Lower lobe of right lung (tissue), 2 donors: ENCODE measurements around the gene DNM2. TPM values are rescaled to one million over a fixed set of nuclear protein-coding genes. Genes with fewer than 3 reads are reported as not detected.

ENCODE experiments used
- ATAC-seq, 2 donors: fragments of 200-7000 bp; cut with Tn5 transposase; one replicate each; pipeline ENCODE4 v1.9.1; 2020 to 2022; ENCODE audit warnings: mild to moderate bottlenecking in 2 of 2, moderate library complexity in 2 of 2
- DNase-seq: peaks from one replicate; pipeline ENCODE4 v3.0.0-alpha.2; 2020
- H3K27ac ChIP-seq: fragments of 200-600 bp; one replicate; pipeline ENCODE4 v1.8.0; 2022
- H3K27me3 ChIP-seq: fragments of 200-600 bp; one replicate; pipeline ENCODE4 v1.8.0; 2022; ENCODE audit warnings: low read depth
- H3K36me3 ChIP-seq: fragments of 200-600 bp; one replicate; pipeline ENCODE4 v1.8.0; 2022; ENCODE audit warnings: mild to moderate bottlenecking
- H3K4me1 ChIP-seq: fragments of 200-600 bp; one replicate; pipeline ENCODE4 v1.8.0; 2022
- H3K4me3 ChIP-seq: fragments of 200-600 bp; one replicate; pipeline ENCODE4 v1.8.0; 2022; ENCODE audit warnings: mild to moderate bottlenecking
- H3K9me3 ChIP-seq: fragments of 200-600 bp; one replicate; pipeline ENCODE4 v1.8.0; 2022
- intact Hi-C: fragments of 100-400 bp; cut with DNase I; formaldehyde crosslinking; loops from one replicate; pipeline ENCODE4 v1.11.0; 2022
- total RNA-seq: library from RNA; stranded (reverse); fragmentation: NEBNext Ultra II Directional; extraction: Animal tissue kit (Norgen Biotek cat#: 25700); gene quantifications from one replicate; pipeline ENCODE4 v1.2.1, GENCODE V29; 2021
- TF ChIP-seq, protein P1 (sequence below): fragments of 200-600 bp; IDR thresholded peaks from one replicate; pipeline ENCODE4 v1.8.0; 2022; ENCODE audit warnings: antibody characterized with exemption, mild to moderate bottlenecking
- donor health status: DM: no; HTN: yes; CAD: no; lungs with severe emphysema.

DNM2 gene
- total RNA-seq, 1 donor from 2014 or later = 282 TPM

DNA sequence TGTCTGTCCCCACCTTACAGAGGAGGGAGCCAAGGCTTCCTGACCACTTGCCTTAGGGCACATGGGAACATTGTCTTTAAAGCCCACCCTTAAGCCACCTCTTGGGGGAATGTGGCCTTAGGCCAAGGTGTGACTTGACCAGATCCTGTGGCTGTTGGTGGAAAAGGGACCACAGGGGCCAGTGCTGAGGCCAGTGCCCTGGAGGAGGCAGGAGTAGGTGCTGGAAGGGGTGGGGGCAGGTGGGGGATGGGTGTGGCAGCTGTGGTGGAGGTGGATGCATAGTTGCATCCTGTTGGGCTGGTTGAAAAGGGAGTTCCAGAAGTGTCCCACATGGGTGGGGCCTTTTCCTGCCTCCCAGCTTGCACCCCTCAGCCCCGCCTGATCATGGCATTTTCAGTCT is 44.8 kb downstream of the DNM2 start:
- Histone ChIP-seq H3K36me3 (peaks cover 42% of the 10 kb centered on the region), H3K9me3 (no peaks in the 10 kb centered on the region), H3K4me1 (peaks cover 90% of the 10 kb centered on the region), H3K27me3 (no peaks in the 10 kb centered on the region), H3K27ac (peak overlapping the region; percentile 68), H3K4me3 (no peak overlapping the region)
- TF ChIP-seq, protein P1, sequence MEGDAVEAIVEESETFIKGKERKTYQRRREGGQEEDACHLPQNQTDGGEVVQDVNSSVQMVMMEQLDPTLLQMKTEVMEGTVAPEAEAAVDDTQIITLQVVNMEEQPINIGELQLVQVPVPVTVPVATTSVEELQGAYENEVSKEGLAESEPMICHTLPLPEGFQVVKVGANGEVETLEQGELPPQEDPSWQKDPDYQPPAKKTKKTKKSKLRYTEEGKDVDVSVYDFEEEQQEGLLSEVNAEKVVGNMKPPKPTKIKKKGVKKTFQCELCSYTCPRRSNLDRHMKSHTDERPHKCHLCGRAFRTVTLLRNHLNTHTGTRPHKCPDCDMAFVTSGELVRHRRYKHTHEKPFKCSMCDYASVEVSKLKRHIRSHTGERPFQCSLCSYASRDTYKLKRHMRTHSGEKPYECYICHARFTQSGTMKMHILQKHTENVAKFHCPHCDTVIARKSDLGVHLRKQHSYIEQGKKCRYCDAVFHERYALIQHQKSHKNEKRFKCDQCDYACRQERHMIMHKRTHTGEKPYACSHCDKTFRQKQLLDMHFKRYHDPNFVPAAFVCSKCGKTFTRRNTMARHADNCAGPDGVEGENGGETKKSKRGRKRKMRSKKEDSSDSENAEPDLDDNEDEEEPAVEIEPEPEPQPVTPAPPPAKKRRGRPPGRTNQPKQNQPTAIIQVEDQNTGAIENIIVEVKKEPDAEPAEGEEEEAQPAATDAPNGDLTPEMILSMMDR = no peak
- peak; percentile 7 to 34 for ATAC-seq
- intact Hi-C loops = no loop called here
- no peak for DNase-seq

DNA sequence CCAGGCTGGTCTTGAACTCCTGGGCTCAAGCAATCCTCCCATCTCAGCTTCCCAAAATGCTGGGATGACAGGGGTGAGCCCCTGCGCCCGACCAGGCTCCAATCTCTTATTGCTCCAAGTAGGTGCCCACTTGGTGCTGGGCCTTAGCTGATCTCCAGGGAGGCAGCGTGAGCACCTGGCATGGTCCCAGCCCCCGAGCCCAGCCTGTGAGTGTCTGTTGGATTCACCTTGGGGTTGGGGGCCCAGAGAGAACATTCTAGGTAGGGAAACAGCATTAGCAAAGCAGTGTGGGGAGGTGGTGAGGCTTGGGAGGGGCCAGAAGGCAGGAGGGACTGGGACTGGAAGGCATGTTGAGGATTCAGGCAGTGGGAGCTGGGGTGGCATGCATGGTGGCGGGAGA is 45.5 kb downstream of the DNM2 start:
- H3K9me3 ChIP-seq = no peaks in the 10 kb centered on the region
- H3K27ac ChIP-seq = peak overlapping the region; percentile 31
- intact Hi-C loops = no loop called here
- H3K36me3 ChIP-seq = peaks cover 42% of the 10 kb centered on the region
- TF ChIP-seq, protein P1 = no peak
- H3K4me1 ChIP-seq = peaks cover 95% of the 10 kb centered on the region
- no peak for DNase-seq
- no peak for ATAC-seq
- no peak overlapping the region for H3K4me3 ChIP-seq
- H3K27me3 ChIP-seq = no peaks in the 10 kb centered on the region

DNA sequence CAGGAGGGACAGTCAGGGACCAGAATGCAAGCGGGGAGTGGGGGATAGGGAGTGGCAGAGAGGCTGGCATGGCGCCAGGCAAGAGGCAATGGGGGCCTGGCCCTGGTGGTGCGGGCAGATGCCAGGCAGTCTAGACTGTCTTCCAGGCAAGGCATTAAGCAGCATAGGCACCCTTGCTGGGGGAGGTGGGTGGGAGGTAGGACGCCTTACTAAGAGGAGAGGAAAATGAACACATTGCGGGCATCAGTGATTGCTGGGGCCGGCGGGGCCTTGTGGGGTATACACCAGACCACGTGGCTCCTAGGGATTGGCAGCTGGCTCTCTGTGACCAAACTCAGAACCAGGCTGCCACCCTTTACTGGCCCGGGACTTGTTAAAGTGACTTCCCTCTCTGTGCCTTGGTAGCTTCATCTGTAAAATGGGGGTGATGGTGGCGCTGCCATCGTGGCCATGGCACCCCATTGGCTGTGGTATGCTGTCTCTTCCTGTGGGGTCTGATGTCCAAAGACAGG is 46.0 kb downstream of the DNM2 start:
- DNase-seq (no peak), ATAC-seq (no peak)
- peaks cover 42% of the 10 kb centered on the region for H3K36me3 ChIP-seq

DNA sequence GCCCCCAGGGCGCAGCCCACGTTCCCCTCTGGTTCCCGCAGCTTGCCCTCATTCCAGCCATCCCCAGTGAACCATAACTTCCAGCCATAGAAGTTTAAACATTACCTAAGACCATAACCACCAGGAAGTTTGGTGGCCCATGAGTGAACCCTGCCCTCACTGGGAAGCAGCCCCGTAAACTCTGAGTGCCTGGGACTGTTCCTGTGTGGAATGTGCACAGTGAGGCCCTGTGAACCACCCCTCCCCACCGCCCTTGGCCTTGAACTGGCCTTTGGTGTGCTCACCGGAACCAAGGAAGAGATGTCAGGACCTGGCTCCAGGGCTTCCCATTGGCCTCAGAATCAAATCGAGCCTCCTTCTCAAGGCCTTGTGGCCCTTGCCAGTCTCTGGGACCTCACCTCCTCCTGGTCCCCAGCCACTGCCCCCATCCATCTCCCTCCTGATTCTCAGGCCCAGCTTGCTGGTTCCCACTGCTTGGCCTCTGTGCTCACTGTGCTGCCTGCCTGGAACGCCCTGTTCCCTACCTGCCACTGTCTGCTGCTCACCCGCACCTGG is 46.5 kb downstream of the DNM2 start:
- TF ChIP-seq, protein P1 = no peak
- peak overlapping the region; percentile 31 for H3K27ac ChIP-seq
- H3K9me3 ChIP-seq = no peaks in the 10 kb centered on the region
- no peaks in the 10 kb centered on the region for H3K27me3 ChIP-seq
- no peak for DNase-seq
- peaks cover 98% of the 10 kb centered on the region for H3K4me1 ChIP-seq
- ATAC-seq = no peak
- peaks cover 42% of the 10 kb centered on the region for H3K36me3 ChIP-seq
- no peak overlapping the region for H3K4me3 ChIP-seq
- intact Hi-C loops = no loop called here

More for the DNA sequence above, 46.0 kb downstream of the DNM2 start:
- Histone ChIP-seq H3K4me1 (peaks cover 98% of the 10 kb centered on the region), H3K27ac (peak overlapping the region; percentile 31), H3K27me3 (no peaks in the 10 kb centered on the region), H3K9me3 (no peaks in the 10 kb centered on the region), H3K4me3 (no peak overlapping the region)
- intact Hi-C loops = no loop called here
- TF ChIP-seq, protein P1 = no peak

DNA sequence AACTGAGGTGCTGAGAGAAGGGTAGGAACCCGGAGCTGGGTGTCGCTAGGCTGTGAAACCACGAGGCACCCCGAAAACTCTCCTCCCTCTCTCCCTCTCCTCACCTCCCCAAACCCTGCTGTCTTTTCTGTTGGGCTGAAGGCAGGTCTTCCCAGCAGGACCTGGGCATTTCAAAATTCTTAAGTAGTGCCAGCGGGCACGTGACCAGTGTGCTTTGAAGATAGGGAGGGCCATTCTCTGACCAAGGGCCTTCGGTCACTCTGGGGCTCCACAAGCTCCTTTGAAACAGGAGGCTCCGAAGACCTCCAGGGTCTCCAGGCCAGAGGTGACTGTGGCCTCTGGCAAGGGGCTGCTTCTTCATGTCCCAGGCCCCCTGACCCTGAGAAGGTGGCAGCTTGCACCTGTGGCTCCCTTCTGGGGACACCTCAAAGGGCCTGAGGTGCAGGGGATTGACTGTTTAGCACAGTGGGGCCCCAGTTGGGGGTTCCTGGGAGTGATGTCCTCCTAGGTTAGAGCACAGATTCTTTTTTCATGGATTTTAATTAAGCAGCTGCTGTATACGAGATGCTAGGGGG is 48.3 kb downstream of the DNM2 start:
- Histone ChIP-seq H3K4me3 (no peak overlapping the region), H3K4me1 (peaks cover 92% of the 10 kb centered on the region), H3K36me3 (peaks cover 28% of the 10 kb centered on the region), H3K27ac (peak overlapping the region; percentile 79), H3K27me3 (no peaks in the 10 kb centered on the region), H3K9me3 (no peaks in the 10 kb centered on the region)
- ATAC-seq (peak; percentile 60 to 75), DNase-seq (peak; percentile 67)
- intact Hi-C loops = no loop called here
- TF ChIP-seq, protein P1 = no peak
